Fibroblast of peridontal ligament (primary cell): ENCODE measurements around the gene RPL4.

ENCODE experiments used
- DNase-seq: peaks from one replicate; pipeline ENCODE4 v3.0.0-alpha.2; 2010; ENCODE audit errors: extremely low read depth

RPL4 gene

DNA sequence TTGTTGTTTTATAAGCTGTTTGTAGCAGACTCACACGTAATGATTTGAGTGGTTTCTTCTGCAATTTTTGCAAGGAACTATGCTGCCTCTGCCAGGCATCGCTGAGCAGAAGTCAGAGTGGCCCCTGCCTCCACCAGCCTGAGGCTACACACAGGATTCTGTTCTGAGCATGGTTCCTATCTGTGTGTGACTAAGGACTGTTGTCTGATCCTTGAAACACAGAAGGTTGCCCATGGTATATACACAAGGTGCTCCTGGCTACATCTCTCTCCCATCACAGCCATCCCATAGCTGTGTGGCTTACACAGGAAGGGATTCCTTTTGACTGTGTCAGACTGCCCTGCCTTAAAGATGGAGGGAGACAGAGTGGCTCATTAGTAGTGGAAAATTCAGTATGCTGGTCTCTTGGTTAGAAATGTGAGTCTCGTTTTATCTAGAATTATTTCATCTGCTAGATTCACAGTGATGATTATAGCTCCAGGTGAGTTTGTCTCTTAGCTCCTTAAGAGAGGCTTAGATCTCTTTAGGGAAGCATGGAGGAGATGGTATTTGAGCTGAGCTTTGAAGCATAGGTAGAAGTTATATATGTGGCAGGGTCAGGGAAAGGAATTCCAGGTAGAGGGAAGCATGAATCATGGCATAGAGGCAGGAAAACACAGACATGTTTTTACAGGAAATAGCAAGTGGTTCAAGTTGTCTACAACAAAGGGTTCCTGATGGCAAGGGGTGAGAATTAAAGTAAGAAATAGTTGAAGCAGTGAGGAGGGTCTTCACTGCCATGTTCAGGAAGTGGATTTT lies 44.6 kb downstream of the RPL4 start:
- DNase-seq: no peak

GRCh38 chr15:66456211-66456610 lies 48.4 kb downstream of the RPL4 start:
- no peak for DNase-seq

DNA sequence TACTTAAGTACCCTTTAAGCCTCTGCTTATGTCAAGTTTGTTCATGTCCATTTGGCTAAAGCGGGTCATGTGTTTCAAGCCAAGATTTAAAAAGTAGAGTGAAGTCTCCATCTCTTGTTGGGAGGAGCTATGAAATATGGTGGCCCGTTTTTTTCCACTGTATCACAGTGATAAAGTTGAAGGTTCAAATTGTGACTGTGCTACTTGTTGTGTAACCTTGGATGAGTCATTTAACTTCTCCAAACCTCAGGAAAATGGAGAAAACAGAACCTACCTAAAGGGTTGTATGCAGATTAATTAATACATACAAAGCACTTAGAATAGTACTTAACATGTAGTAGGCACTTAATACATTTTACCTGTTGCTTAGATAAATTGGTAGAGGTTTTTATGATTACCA lies 50.5 kb downstream of the RPL4 start:
- DNase-seq: no peak

- no peak for DNase-seq
Measured at GRCh38 chr15:66452971-66453580, 51.6 kb downstream of the RPL4 start.

- DNase-seq: no peak
Measured at GRCh38 chr15:66452420-66452819, 52.2 kb downstream of the RPL4 start.
